AG04449 (cell line): ENCODE measurements around the gene ACTN1.
"Not testable (repeated sequence)": the region's sequence is repeated elsewhere in the genome, so short reads cannot be mapped to it uniquely, and the experiment has no call there.

ENCODE experiments used
- CTCF ChIA-PET: fragments of 350-600 bp; formaldehyde crosslinking; extraction: SDS; loops from one replicate; lab custom pipeline; 2021; ENCODE audit warnings: antibody characterized with exemption; lab: Yijun Ruan, JAX
- POLR2A ChIA-PET: fragments of 400-600, 350-600 bp; formaldehyde crosslinking; extraction: SDS; loops from one replicate; lab custom pipeline; 2020; ENCODE audit warnings: antibody characterized with exemption, inconsistent platforms; lab: Yijun Ruan, JAX
- DNase-seq: peaks from one replicate; pipeline ENCODE4 v3.0.0-alpha.2; 2010; ENCODE audit warnings: low read depth, low spot score
- H3K4me3 ChIP-seq: 2 replicates; pipeline ENCODE4 v1.5.1; 2011; ENCODE audit warnings: low read depth, mild to moderate bottlenecking, control low read depth, low read length
- CTCF ChIP-seq: IDR thresholded peaks from one replicate; pipeline ENCODE4 v1.5.1; 2011; ENCODE audit warnings: mild to moderate bottlenecking, moderate library complexity, low read length, control low read depth, inconsistent platforms; ENCODE audit not compliant: insufficient read depth; ENCODE audit errors: missing control alignments

ACTN1 gene

DNA sequence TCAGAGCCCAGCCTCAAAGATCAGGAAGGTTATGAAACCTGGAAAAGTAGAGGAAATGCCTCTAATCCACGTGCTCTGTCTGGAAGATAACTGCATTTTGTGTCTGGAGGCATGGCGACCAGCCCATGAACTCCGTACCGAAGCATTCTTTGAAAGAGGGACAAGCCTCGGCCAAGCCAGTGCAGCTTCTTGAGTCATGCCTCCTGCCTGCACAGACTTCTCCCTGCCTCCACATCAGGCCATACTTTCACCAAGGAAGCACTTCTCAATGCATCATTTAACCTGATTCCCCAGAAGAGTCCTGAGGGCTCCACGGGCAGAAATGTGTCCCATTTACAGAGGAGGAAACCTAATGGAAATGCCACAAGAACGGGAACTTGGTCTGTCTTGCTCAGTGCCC, 3.4 kb downstream of the ACTN1 start:
- no peak for TF ChIP-seq CTCF
- H3K4me3 ChIP-seq: peak overlapping the region; percentile 98
- DNase-seq: no peak
- ChIA-PET CTCF (interaction anchor here (0.6 to 3.8 kb wide), 8 partner anchors 16 to 126 kb away, joined by 3 to 19 read pairs (median 5); no protein-coding TSS in a partner anchor), POLR2A (interaction anchor here (0.6 to 3.7 kb wide), 11 partner anchors 13 to 118 kb away, joined by 3 to 32 read pairs (median 3); no protein-coding TSS in a partner anchor)

DNA sequence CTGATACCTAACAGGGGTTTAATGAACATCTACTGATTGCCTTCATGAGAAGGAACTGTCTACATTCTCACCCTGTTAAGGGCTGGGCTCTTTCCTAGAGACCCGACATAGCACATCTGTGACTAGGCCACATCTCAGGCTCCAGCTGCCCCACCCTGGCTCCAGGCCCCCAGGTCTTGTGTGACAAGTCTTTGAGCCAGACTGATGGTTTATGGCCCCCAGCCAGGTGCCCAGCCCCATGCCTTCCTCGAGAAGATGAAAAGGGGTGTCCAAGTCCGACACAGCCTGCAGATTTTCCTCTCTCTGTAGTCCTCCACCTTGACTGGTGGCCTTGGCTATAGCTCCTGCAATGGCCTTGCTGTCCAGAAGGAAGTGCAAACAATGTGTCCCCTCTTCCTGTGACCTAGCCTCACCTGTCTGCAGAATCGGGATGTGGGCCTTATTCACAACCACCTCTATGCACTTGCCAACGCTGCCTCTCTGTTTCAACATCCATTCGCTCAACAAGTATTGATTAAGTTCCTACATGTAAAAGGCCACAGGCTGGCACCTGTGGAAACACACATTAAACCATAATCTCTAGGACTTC, 4.2 kb downstream of the ACTN1 start:
- H3K4me3 ChIP-seq: peak overlapping the region; percentile 98
- POLR2A ChIA-PET: interaction anchor here (0.9 to 3.7 kb wide), 8 partner anchors 15 to 133 kb away, joined by 3 to 32 read pairs (median 4); no protein-coding TSS in a partner anchor

GRCh38 chr14:68973639-68974038, 5.5 kb downstream of the ACTN1 start:
- TF ChIP-seq CTCF: no peak
- no peak for DNase-seq
- ChIA-PET CTCF (interaction anchor here (0.9 to 3.8 kb wide), 4 partner anchors 20 to 134 kb away, joined by 3 to 19 read pairs (median 4); no protein-coding TSS in a partner anchor), POLR2A (interaction anchor here (1.0 kb wide), 1 partner anchor 17 kb away, joined by 3 read pairs; no protein-coding TSS in a partner anchor)
- H3K4me3 ChIP-seq: peak overlapping the region; percentile 3; the same call in 1 of the 2 replicates

More for the DNA sequence above, 4.2 kb downstream of the ACTN1 start:
- no peak for TF ChIP-seq CTCF
- DNase-seq: no peak
- CTCF ChIA-PET: interaction anchor here (0.9 to 3.8 kb wide), 10 partner anchors 10 to 133 kb away, joined by 3 to 19 read pairs (median 4); no protein-coding TSS in a partner anchor

GRCh38 chr14:68973219-68973565, 5.9 kb downstream of the ACTN1 start:
- DNase-seq, H3K4me3 ChIP-seq, CTCF ChIA-PET, POLR2A ChIA-PET: not testable (repeated sequence)

GRCh38 chr14:68972507-68973218, 6.4 kb downstream of the ACTN1 start:
- CTCF ChIA-PET: interaction anchor here (1.0 kb wide), 1 partner anchor 110 kb away, joined by 3 read pairs; no protein-coding TSS in a partner anchor
- DNase-seq: no peak
- no peak overlapping the region for H3K4me3 ChIP-seq
- TF ChIP-seq CTCF: no peak
- POLR2A ChIA-PET: interaction anchor here (1.0 kb wide), 1 partner anchor 32 kb away, joined by 4 read pairs; no protein-coding TSS in a partner anchor

DNA sequence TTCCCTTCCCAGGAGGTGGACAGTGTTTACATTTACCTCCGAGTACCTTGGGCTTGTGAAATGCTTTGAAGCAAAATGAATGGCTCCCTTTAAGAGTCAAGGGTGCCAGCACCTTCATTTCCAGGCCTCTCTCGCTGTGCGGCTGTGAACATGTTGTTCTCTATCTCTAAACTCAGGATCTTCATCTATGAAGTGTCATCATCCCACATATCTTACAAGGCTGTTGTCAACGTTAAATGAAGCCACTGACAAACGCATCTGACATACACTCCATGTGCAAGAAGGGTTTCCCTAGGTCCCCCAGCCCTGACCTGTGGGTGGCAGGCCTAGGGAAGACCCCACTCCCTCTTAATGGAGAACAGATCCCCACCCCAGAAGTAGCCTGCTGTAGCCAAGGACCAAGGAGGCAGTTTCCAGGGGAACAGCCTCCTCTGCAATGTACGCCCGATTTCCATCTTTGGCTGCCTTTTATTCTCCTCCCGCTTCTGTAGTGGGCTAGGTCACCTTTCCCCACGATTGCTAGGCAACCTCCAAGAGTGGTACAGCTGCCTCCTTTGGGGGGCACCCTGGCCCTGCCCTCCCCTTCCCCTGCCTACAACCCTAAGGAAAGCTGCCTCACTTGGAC, 7.6 kb downstream of the ACTN1 start:
- TF ChIP-seq CTCF: no peak
- CTCF ChIA-PET: interaction anchor here (1.0 kb wide), 1 partner anchor 109 kb away, joined by 3 read pairs; no protein-coding TSS in a partner anchor
- no peak overlapping the region for H3K4me3 ChIP-seq
- POLR2A ChIA-PET: interaction anchor here (1.0 kb wide), 1 partner anchor 31 kb away, joined by 4 read pairs; no protein-coding TSS in a partner anchor
- no peak for DNase-seq
